SK-N-SH treated with all-trans-retinoic acid at 6 μM for 48 hours (cell line): Measurements from ENCODE around the gene CCBE1.

Experiments
- PATZ1 ChIP-seq: fragments of 250-450 bp; sonication (Bioruptor Pico); IDR thresholded peaks from 2 replicates; pipeline ENCODE4 v1.8.0; 2020; ENCODE audit warnings: mild to moderate bottlenecking, moderate library complexity, borderline replicate concordance
- PPARA ChIP-seq: fragments of 250-450 bp; sonication (Bioruptor Pico); IDR thresholded peaks from 2 replicates; pipeline ENCODE4 v1.5.0; 2020; ENCODE audit warnings: mild to moderate bottlenecking, borderline replicate concordance
- RARB ChIP-seq: fragments of 250-450 bp; sonication (Bioruptor Pico); IDR thresholded peaks from 2 replicates; pipeline ENCODE4 v1.8.0; 2021; ENCODE audit warnings: mild to moderate bottlenecking, moderate library complexity
- TOX ChIP-seq: fragments of 250-450 bp; sonication (Bioruptor Pico); IDR thresholded peaks from 2 replicates; pipeline ENCODE4 v1.8.0; 2021; ENCODE audit warnings: mild to moderate bottlenecking, moderate library complexity, borderline replicate concordance
- ZNF70 ChIP-seq: fragments of 450-650 bp; formaldehyde crosslinking; IDR thresholded peaks from 2 replicates; pipeline ENCODE4 v1.5.0; 2020; ENCODE audit warnings: mild to moderate bottlenecking, moderate library complexity

DNA sequence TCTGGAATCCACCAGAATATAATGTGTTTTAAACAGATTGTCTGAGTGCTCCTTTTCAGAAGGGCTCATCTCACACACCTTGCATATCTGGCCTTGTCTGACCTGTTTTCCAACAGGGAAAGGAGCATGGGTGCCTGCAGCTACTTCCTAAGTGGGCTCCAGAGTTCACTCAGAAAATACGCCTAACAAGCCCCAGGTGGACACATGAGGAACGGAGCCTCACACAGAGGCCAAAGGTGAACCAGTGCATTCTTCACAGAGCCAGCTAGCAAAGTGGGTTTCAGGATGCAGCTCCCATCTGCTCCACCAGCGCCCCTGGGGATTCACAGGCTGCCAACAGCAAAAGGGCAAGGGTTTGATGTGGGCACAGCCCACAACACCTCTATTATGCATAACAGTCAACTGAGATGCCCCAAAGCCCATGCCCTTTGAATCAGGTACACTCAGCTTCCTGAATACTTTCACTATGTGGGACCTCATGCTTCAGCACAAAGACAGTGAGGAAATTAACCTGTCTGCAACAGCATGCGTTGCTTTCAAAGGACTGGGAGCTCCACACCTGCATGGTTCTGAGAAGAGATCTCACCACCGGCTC lies 86.6 kb downstream of the CCBE1 start:
- TF ChIP-seq PATZ1 (CRISPR knock-in tag) = no peak
- TF ChIP-seq PPARA (CRISPR knock-in tag) = no peak
- TF ChIP-seq ZNF70 (CRISPR knock-in tag) = no peak
- no peak for TF ChIP-seq TOX (CRISPR knock-in tag)
- TF ChIP-seq RARB (CRISPR knock-in tag) = no peak
